ENCODE measurements around the gene DYSF.

The DYSF gene

GRCh38 chr2:71679491-71679890 lies 226.1 kb downstream of the DYSF start:
- TF ChIP-seq CTCF (IDR thresholded peaks at IDR 0.05; ENCODE audit: low read length) (no peak), EZH2 (optimal IDR thresholded peaks at IDR 0.05; ENCODE audit: low read depth, low read length) (no peak), EZH2phosphoT487 (IDR thresholded peaks at IDR 0.05; ENCODE audit: low read length) (no peak)
- H3K4me3 ChIP-seq (ENCODE audit: low read length), result no peak overlapping the region
- no peaks in the 10 kb centered on the region for H4K20me1 ChIP-seq (ENCODE audit: insufficient read depth, low read length)
- H3K4me2 ChIP-seq (ENCODE audit: low read depth, low read length), result no peak overlapping the region
- H3K4me1 ChIP-seq (ENCODE audit: low read length), result no peaks in the 10 kb centered on the region
- no peak overlapping the region for H2AFZ ChIP-seq (ENCODE audit: low read length)
- no peaks in the 10 kb centered on the region for H3K79me2 ChIP-seq (ENCODE audit: low read length)
- no peaks in the 10 kb centered on the region for H3K27me3 ChIP-seq (replicated peaks; ENCODE audit: insufficient read depth, low read length)
- H3F3A ChIP-seq (ENCODE audit: insufficient read depth, low read length), result no peaks in the 10 kb centered on the region
- no peak overlapping the region for H3K9ac ChIP-seq (ENCODE audit: low read length)
- H3K36me3 ChIP-seq (replicated peaks; ENCODE audit: insufficient read depth, low read length), result no peaks in the 10 kb centered on the region
- no peak overlapping the region for H3K27ac ChIP-seq (ENCODE audit: low read length)
- DNase-seq, result no peak
- no peaks in the 10 kb centered on the region for H3K9me2 ChIP-seq (replicated peaks; ENCODE audit: insufficient read depth, low read length)
- no peaks in the 10 kb centered on the region for H3K9me3 ChIP-seq (replicated peaks; ENCODE audit: insufficient read depth, low read length)

- Histone ChIP-seq H3K27ac (ENCODE audit: low read length) (no peak overlapping the region), H3F3A (ENCODE audit: insufficient read depth, low read length) (no peaks in the 10 kb centered on the region), H4K20me1 (ENCODE audit: insufficient read depth, low read length) (no peaks in the 10 kb centered on the region), H3K4me1 (ENCODE audit: low read length) (no peaks in the 10 kb centered on the region), H3K9me2 (replicated peaks; ENCODE audit: insufficient read depth, low read length) (no peaks in the 10 kb centered on the region), H3K9ac (ENCODE audit: low read length) (no peak overlapping the region), H3K36me3 (replicated peaks; ENCODE audit: insufficient read depth, low read length) (no peaks in the 10 kb centered on the region), H3K27me3 (replicated peaks; ENCODE audit: insufficient read depth, low read length) (no peaks in the 10 kb centered on the region), H3K79me2 (ENCODE audit: low read length) (no peaks in the 10 kb centered on the region), H3K4me2 (ENCODE audit: low read depth, low read length) (no peak overlapping the region), H3K9me3 (replicated peaks; ENCODE audit: insufficient read depth, low read length) (no peaks in the 10 kb centered on the region), H2AFZ (ENCODE audit: low read length) (no peak overlapping the region), H3K4me3 (ENCODE audit: low read length) (no peak overlapping the region)
- TF ChIP-seq CTCF (IDR thresholded peaks at IDR 0.05; ENCODE audit: low read length), result no peak
- no peak for TF ChIP-seq EZH2phosphoT487 (IDR thresholded peaks at IDR 0.05; ENCODE audit: low read length)
- TF ChIP-seq EZH2 (optimal IDR thresholded peaks at IDR 0.05; ENCODE audit: low read depth, low read length), result no peak
- DNase-seq, result no peak
Observed at GRCh38 chr2:71680925-71681324, 227.6 kb downstream of the DYSF start.

GRCh38 chr2:71681626-71682025 lies 228.3 kb downstream of the DYSF start:
- TF ChIP-seq EZH2phosphoT487 (IDR thresholded peaks at IDR 0.05; ENCODE audit: low read length) (no peak), CTCF (IDR thresholded peaks at IDR 0.05; ENCODE audit: low read length) (no peak), EZH2 (optimal IDR thresholded peaks at IDR 0.05; ENCODE audit: low read depth, low read length) (no peak)
- Histone ChIP-seq H3K27ac (ENCODE audit: low read length) (no peak overlapping the region), H3K4me1 (ENCODE audit: low read length) (no peaks in the 10 kb centered on the region), H3F3A (ENCODE audit: insufficient read depth, low read length) (no peaks in the 10 kb centered on the region), H3K79me2 (ENCODE audit: low read length) (no peaks in the 10 kb centered on the region), H3K36me3 (replicated peaks; ENCODE audit: insufficient read depth, low read length) (no peaks in the 10 kb centered on the region), H2AFZ (ENCODE audit: low read length) (no peak overlapping the region), H3K9ac (ENCODE audit: low read length) (no peak overlapping the region), H3K27me3 (replicated peaks; ENCODE audit: insufficient read depth, low read length) (no peaks in the 10 kb centered on the region), H3K4me2 (ENCODE audit: low read depth, low read length) (no peak overlapping the region), H3K4me3 (ENCODE audit: low read length) (no peak overlapping the region), H4K20me1 (ENCODE audit: insufficient read depth, low read length) (no peaks in the 10 kb centered on the region), H3K9me3 (replicated peaks; ENCODE audit: insufficient read depth, low read length) (no peaks in the 10 kb centered on the region), H3K9me2 (replicated peaks; ENCODE audit: insufficient read depth, low read length) (no peaks in the 10 kb centered on the region)
- no peak for DNase-seq
